GM21447 (cell line): ENCODE results near the gene ATF7.
"Not testable (repeated sequence)": the region's sequence is repeated elsewhere in the genome, so short reads cannot be mapped to it uniquely, and the experiment has no call there.

Experiments
- ATAC-seq: cut with Tn5 transposase; IDR thresholded peaks from one replicate; pipeline ENCODE4 v1.9.1; 2021; ENCODE audit not compliant: unreplicated experiment

Gene ATF7

DNA sequence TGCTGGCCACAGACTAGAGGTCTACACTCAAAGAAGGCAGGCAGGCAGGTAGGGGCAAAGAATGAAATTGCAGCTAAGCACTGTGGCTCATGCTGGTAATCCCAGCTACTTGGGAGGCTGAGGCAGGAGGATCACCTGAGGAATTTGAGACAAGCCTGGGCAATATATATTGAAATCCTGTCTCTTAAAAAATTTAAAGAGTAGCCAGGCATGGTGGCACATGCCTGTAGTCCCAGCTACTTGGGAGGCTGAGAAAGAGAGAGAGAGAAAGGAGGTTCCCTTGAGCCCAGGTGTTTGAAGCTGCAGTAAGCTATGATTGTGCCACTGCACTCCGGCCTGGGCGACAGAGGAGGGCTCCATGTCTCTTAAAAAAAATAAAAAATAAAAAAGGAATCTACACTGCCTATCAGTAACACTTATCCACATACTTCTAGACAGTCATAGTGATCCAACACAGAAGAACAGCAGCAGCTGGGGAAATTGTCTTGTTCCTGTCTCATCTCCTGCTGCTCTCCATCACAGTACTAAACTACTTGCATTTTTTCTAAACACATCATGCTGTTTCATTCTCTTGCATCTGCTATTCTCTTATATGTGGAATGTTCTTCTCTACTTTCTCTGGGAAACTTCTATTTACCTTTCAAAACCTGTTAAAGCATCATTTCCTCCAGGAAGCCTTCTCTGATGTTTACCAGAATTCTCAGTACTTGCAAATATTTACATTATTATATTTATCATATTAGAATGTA, 57.2 kb downstream of the ATF7 start:
- no peak for ATAC-seq

DNA sequence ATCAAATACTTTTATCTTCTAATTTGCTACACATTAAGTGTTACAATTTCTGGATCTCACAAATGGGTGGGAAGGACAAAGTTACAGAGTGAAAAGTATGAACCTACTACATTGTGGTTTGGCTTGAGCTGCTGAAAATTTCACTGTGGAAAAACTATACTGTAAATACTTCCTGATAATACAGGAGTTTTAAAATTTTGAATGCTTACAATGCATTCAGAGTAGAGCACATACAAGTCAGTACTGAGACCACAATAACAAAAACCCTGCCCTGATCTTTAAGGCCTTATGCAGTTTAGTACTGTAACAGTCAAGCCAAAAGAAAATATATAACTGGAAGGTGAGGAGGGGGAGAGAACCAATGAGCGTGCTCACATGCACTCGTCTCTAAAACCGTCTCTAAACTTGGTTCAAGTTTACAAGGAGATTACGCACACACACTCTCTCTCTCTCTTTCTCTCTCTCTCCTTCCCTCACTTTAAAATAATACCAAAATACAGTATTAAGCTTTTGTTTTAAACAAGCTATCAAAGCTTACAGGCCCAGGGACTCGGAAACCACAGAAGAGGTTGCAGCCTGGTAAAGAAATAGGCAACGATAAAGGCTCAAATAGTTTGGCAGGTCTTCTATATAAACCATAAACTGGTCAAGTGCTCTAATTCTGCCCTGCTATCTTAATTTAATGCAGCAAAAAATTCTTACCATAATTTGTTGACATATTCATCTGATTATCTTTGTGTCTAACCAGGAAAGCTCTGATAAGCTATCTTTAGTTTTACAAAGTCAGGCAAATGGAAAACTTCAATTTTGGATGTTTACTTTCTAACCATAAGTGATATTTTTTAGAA, 58.0 kb downstream of the ATF7 start:
- no peak for ATAC-seq

DNA sequence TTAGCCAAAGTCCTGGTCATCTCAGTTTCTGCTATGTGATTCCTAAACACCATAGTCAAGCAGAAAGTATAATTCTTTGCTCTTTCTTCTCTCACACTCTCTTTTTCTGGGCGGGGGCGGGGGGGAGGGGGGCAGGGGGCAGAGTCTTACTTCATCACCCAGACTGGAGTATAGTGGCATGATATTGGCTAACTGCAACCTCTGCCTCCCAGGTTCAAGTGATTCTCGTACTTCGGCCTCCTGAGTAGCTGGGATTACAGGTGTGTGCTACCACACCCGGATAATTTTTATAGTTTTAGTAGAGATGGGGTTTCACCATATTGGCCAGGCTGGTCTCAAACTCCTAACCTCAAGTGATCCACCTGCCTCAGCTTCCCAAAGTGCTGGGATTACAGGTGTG, 60.8 kb downstream of the ATF7 start:
- ATAC-seq, result not testable (repeated sequence)

DNA sequence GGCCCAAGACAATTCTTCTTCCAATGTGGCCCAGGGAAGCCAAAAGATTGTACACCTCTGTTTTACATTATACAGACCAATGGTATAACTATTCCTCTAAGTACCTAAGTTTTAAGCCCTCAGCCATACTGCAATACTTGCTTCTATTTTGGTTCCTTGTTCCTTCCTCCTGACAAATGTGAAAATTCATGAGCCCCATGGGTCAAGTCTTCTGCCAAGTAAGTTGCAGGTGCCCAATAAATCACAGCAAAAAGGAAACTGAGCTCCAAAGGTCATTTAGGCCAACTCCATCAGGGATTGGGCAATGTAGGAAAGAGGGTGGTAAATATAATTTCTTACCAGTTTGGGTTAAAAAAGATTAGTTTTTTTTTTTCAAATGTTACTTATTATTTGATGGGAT, 61.2 kb downstream of the ATF7 start:
- no peak for ATAC-seq

DNA sequence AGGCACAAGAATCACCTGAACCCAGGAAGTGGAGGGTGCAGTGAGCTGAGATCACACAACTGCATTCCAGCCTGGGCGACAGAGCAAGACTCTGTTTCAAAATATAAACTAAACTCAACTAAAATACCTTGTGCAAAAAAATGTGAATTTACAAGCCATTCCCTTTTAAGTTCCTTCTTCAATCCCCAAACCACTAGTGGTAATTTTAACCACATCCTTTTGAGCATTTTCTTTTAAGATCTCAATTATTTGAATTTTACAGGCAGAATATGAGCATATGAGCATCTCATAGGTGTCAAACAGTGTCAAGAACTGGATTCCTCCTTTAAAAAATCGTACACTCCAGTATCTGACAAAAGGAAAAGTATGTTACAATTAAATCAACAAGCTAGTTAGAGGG, 61.9 kb downstream of the ATF7 start:
- ATAC-seq, result no peak

DNA sequence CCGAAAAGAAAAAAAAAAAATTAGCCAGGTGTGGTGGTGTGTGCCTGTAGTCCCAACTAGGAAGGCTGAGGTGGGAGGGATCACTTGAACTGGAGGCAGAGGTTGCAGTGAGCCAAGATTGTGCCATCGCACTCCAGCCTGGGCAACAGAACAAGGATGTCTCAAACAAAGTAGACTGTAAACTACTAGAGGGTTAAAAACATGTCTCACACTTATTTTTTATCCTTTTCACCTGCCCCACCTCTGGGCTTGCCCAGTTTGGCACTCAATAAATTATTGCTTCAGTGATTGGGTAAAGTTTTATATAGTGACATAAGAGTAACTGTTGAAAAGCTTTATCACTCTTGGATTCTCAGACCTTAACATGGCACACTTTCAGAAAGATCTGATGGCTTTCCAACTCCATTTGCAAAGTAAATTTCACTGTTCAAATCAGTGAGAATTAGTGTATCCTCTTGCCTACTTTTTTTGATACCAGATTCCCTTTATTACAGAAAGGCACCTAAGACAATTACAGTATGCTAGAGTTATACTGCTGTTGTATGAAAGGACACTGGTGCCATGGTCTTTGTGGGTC, 62.6 kb downstream of the ATF7 start:
- no peak for ATAC-seq

DNA sequence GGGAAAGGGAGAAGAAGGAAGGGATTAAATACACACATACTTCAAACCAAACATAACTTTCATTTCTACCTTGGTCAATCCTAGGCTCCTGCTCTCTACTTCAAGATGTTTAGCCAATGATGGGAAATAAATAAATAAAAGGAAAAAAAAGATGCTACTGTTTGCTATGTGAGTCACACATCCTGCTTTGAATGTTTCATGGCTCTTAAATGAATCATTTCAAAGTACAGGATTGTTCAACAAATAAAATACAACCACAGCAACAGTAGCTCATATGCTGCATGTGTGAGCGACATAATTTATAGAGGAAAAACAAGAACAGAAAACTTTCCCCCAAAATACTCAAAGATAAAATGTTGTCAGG, 64.6 kb downstream of the ATF7 start:
- no peak for ATAC-seq

DNA sequence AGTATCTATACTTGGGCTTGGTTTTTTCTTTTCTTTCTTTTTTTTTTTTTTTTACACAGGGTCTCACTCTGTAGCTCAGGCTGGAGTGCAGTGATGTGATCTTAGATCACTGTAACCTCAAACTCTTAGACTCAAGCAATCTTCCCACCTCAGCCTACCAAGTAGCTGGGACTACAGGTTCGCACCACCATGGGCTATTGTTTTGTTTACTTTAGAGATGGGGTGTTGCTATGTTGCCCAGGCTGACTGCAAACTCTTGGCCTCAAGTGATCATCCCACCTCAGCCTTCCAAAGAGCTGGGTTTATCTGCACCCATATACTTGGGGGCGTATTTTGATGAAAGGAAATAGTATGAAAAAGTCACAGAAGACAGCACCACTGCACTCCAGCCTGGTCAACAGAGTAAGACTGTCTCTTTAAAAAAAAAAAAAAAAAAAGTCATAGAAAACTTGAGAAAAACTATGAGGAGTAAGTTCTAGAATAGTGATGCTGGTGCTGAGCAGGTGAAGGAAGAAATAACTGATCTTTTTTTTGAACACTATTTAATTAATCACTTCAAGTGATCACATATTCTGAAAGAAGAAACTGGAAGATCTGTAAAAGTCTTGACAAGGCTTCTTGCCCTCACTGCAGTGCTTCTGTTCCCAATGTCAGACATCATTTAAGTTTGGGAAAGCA, 65.1 kb downstream of the ATF7 start:
- no peak for ATAC-seq

DNA sequence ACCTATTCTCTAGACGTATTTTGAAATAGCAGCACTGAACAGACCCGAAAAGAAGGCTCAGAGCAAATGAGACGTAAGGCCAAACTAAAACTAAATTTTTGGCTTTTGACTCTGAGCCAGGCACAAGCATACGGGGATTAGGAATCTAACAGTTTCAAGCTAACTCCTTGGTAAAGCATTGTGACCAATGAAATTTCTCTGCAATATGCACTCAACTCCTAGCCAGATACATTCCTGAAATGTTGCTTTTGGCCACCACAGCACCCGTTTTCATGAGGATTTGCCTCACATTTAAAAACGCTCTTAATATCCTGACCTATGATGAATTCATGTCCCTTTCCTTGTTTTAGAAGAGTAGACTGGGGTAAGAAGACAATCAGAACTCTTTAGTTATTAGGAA, 65.8 kb downstream of the ATF7 start:
- no peak for ATAC-seq

DNA sequence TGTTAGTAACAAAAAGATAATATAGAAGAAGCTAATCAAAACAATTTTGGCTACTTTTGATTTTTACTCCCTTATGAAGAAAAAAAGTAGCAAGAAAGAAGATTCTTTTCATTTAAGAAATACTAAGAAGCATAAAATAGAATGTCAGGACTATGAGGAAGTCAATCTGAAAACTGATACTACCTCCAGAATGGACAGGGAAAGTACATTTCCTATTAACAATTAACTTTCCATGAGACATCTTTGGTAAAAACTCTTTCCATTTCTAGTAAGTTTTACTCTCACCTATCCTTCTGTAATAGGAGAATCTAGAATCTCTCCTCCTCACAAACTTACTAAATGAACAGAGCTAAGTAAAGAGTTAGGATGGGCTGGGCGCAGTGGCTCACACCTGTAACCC, 67.6 kb downstream of the ATF7 start:
- peak; percentile 72 for ATAC-seq

DNA sequence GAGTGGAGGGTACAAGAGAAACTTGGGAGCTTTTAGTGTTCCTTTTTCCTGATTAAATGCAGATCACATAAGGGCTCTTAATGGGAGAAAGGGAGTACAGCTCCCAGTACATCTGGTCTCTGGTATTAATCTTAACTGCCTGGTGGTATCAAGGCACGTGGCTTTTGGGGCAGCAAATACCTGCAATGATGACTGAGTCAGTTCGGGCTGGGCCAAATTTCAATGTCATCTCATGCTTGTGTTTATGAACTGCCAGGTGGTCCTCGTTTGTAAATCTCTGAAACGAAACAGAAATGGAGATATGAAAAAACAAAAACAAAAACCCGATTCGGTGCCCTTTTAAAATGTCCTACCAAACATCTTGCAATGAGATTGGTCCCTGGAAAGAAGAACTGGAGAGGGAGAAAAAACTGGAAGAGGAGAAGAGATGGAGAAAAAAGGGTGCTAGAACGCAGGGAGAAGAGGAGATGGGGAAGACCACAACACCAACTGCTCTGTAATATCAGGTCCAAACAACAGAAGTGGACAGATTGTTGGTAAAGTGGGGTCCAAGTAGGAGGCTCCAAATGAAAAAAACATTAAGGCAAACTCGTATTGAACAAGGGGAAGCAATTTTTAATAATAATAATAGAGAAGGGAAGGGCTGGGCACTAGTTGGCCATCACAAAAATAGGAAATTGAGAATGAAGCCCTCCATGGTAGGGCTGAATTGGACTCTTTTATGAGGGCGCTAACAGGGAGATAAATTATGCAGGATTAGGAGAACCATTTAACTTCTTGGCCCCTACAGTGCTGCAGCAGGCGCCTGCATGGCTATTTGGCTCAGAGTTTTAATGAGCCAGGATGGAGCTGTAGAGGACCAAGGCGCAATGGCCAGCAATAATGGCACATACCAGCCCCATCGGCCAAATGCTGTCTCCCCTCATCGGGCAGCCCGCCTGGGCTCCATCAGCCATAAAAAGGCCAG, 73.5 kb downstream of the ATF7 start:
- ATAC-seq, result no peak

DNA sequence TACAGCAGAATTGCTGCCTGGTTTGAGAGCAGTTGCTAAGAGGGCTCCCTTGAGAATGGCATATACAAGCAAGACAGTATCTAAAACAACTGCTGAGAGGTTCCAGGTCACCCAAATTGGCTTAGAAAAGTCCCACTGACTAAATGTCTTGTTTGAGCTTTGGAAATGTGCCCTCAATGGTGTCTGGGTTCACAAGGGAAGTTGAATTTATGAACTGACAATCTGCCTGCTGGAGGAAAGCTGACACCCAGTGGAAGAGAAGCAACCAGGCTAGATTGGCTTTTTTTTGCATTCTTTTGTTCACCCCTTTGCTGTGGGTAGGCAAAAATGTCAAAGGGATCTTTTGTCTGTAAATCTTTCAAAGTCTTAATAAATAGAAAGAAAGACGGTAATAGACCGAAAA, 74.3 kb downstream of the ATF7 start:
- ATAC-seq, result no peak

DNA sequence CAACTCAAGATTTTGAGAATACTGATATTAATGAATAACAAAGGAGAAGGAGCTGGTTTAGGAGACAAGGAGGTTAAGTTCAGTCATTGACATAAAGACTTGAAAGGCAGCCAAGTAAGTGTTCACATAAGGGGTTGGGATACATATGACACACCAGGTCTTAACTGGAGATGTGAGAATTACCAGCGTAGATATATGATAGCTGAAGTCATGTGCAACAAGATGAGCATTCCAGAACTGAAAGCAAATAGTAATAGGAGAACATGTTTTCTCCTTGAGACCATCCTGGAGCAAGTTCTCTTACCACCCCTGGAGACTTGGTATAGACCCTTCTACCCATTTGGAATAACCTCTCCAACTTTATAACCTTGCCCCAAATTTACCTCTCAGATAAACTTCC, 75.6 kb downstream of the ATF7 start:
- no peak for ATAC-seq

DNA sequence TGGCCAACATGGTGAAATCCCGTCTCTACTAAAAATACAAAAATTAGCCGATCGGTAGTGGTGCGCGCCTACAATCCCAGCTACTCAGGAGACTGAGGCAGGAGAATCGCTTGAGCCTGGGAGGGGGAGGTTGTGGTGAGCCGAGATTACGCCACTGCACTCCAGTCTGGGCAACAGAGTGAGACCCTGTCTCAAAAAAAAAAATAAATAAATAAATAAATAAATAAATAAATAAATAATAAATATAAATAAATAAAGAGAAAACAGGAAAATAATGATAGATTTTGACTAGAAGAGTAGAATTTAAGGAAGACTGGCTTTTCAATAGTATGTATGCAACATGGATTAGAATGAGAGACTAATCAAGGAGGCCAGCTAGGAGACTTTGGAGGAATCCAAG, 76.1 kb downstream of the ATF7 start:
- ATAC-seq, result not testable (repeated sequence)

DNA sequence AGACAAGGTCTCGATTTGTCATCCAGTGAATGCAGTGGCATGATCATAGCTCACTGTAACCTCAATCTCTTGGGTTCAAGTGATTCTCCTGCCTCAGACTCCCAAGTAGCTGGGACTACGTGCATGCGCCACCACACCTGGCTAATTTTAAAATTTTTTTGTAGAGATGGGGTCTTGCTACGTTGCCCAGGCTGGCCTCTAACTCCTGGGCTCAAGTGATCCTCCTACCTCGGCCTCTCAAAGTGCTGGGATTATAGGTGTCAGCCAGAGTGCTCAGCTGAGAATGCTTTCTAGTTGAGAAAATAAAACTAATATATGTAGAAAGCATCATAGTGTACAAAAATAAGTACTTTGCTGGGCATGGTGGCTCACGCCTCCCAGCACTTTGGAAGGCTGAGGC, 77.8 kb downstream of the ATF7 start:
- not testable (repeated sequence) for ATAC-seq

DNA sequence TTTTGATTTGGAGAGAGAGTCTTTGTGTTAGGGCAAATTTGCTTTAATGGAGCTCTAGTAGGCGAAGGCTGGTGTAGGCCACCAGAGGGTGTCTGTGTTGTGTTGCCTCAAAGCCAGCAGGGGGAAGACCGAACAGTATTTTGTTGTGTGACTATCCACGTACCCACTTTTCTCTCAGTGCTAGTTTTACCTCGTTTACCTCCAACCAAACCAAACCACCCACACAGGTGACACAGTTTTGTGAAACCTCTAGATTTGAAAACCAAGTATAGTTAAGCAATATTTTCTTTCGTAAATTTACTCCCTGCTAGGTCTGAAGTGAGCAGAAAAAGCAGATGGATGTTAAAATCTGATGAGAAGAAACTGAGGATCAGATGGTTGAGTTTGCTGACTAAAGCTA, 82.6 kb downstream of the ATF7 start:
- ATAC-seq, result peak; percentile 76

DNA sequence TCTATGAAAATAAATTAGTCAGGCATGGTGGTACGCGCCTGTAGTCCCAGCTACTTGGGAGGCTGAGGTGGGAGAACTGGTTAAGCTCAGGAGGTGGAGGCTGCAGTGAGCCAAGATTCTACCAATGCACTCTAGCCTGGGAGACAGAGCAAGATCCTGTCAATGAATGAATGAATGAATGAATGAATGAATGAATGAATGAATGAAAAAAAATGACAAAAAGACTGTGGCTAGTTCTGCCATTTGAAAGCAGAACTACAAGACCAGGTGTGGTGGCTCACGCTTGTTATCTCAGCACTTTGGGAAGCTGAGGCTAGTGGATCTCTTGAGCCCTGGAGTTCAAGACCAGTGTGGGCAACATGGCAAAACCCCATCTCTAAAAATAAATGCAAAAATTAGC, 86.7 kb downstream of the ATF7 start:
- no peak for ATAC-seq

DNA sequence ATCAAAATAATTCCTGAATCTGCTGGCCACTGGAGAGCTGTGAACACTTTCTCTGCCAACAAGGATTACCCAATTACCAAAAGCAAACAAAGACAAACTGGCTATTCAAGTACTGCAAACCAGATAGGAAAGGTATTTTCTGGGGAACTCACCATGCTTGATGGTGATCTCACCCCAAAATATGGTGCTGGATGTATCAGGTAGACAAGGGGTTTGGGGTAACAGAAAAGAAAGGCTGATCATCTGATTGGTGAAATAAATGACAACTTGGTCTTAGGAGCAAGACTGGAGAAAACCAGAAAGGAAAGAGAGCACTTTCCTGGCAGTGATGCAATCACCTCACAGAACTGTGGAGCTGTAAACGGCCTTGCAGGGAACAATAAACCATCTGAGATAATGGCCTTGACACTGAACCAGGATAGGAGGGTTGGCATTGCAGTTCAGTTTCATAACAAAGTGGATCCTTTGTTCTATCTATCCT, 87.9 kb downstream of the ATF7 start:
- no peak for ATAC-seq

DNA sequence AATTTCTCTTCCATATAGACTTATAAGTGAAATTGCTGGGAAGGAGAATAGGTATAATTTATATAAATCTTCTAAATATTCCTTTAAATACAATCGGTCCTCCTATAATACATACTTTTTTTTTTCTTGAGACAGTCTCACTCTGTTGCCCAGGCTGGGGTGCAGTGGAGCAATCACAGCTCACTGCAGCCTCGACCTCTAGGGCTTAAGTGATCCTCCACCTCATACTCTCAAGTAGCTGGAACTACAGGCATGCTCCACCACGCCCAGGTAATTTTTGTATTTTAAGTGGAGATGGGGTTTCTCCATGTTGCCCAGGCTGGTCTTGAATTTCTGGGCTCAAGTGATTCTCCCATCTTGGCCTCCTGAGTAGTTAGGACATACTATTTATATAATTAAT, 89.2 kb downstream of the ATF7 start:
- ATAC-seq, result no peak

DNA sequence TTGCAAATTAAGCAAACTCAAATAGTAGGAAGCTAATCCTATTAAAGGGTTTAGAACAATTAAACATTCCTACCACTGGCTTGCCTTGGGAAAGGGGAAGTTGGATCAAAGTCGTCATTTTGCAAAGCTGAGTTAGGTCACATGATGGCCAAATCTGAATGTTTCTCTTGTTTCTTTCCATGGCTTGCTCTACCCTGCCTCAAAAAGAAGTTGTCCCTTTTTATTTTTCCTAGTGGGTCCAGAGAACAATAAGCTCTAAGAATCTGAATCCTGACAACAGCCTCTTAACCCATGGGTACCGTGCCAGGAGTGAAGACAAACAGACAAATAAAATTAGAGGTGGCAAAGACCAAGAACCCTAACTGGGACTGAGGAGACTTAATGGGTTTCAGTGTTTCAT, 92.7 kb downstream of the ATF7 start:
- ATAC-seq, result no peak
